ENCODE measurements around the gene WWC1.
A peak's percentile ranks its signal among the peaks of the same experiment; 100 is the strongest.

Gene WWC1

DNA sequence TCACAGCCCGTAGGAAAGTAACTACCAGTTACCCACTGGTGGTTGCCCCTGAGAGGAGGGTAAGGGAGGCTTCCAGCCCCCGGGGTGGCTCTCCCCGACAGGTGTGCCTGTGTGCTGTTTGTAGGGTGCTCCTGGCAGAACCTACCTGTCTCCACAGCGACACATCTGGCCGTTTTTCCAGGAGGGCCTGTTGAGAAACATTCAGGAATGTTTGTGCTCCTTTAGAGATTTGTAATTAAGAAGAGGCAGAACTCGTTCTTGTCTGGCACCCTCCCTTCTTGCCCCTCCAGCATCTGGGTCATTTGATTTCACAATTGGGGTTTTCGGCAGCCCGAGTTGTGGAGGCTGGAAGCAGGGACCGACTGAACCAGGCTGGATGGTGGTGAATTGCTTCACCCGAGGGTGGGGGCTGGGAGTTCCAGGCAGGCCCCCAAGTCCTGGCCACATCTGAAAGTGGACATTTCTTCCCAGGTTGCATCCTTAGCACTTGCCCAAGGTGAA lies 74.2 kb downstream of the WWC1 start:
- DNase-seq: no peak

DNA sequence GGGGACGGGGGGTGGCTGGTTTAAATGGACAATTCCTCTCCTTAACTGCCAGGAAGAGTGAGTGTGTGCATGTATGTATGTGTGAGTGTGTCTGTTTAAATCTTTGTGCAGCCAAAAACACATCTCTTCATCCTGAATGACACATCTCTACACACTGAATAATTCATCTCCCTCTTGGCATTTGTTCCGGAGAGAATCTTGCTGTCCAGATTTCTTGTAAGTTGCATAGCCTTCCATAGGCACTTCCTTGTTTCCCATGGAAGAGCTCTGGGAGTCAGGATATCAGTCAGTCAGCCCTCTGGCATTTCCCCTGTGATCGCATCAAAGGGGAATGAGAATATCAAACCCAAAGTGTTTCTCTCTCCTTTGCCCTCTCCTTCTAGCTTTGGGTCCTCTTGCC lies 74.7 kb downstream of the WWC1 start:
- no peak for DNase-seq

GRCh38 chr5:168368854-168369253 lies 77.4 kb downstream of the WWC1 start:
- no peak for DNase-seq

DNA sequence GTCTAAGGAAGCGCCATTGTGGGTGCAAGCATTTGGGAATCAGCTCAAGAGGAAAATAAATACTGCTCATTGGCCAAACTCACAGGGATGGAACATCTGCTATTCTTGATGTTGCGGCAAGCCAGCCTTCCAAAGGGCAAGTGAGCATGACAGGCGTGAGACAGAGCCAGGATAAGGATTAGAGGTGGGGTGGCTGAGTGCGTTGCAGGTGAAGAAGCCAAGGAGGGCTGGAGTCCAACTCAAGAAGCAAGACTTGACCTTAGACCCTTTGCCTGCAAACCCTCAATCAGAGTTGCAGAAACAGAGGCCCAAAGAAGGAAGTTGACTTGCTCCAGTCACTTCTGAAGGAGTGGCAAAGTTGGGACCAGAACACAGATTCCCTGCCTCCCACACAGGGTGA lies 79.4 kb downstream of the WWC1 start:
- no peak for DNase-seq

DNA sequence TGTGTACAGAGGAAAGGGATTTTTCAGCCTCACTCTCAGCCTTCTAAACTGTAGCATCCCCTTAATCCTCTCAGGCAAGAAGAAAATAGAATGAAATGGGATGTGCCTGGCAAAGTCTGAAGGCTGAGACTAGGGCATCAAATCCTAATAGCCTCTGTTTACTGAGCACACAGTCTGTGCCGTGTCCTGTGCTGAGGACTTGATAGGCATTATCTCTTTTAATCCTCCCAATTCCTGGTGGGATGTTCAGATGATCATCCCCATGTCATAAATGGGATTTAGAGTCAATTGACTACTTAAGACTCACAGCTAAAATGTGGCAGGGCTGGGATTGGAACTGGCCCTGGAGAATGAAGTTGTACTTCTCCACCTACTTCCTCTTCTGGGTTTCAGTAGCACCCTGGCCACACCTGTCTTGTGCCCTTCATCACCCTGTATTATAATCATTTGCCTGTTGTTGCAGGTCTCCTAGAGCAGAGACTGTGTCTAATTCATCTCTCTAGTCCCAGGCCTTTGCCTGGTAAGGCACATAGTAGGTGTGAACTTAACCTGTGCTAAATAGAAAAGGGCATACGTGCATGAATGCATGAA lies 81.0 kb downstream of the WWC1 start:
- DNase-seq: no peak

DNA sequence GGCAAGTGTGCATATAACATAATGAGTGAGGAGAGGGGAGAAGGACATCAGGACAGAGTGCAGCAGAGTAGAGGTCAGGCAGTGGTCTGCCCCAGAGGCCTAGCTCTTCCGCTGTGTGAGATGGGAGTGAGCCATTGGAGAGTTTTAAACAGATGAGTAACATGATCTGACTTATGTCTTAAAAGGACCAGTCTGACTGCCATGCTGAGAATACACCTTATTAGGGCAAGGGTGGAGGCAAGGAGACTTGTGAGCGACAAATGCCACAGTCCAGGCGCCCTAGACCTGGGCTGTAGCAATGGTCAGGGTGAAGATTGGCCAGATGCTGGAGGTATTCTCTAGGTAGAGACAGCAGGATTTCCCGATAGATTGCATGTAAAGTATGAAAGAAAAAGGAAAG lies 83.1 kb downstream of the WWC1 start:
- DNase-seq: no peak

DNA sequence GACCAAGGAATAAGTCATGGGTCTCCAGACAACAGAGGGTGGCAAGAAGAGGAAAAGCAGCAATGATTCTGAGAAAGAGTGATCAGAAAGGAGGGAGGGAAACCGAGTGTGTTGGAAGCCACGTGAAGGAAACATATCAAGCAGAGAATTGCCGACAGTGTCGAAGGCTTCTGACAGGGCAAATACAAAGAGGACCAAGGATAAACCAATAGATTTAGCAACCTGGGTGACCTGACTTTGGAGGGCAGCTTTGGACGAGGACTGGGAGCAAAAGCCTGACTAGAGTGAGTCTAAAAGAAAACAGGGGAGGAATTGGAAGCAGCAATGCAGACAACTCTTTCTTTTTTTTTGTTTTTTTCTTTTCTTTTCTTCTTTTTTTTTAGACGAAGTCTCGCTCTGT lies 83.8 kb downstream of the WWC1 start:
- no peak for DNase-seq

- DNase-seq: no peak
These were observed 86.1 kb downstream of the WWC1 start for GRCh38 chr5:168377525-168377924.

- DNase-seq: no peak
These were observed 87.3 kb downstream of the WWC1 start for GRCh38 chr5:168378741-168379140.

GRCh38 chr5:168382421-168382820 lies 91.0 kb downstream of the WWC1 start:
- no peak for DNase-seq

- DNase-seq: no peak
These were observed 99.0 kb downstream of the WWC1 start for GRCh38 chr5:168390491-168390890.

DNA sequence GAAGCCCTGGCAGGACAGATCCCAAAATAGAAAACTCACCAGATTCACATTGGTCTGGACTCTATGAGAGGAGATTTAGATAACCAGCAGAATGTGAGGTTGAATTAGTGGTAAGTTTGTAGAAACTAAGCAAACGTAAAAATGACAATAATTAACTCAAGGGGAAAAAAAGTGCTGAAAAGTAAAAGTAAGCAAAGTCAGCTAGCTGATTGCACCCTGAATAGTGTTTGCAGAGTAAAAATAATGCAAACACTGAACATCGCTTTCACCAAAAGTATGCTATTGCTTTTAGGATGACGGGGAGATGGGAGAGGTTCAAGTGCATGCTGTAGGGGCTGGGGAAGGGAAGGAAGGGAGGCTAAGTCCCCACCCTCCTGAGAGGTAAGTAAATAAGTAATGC lies 102.3 kb downstream of the WWC1 start:
- DNase-seq: no peak

DNA sequence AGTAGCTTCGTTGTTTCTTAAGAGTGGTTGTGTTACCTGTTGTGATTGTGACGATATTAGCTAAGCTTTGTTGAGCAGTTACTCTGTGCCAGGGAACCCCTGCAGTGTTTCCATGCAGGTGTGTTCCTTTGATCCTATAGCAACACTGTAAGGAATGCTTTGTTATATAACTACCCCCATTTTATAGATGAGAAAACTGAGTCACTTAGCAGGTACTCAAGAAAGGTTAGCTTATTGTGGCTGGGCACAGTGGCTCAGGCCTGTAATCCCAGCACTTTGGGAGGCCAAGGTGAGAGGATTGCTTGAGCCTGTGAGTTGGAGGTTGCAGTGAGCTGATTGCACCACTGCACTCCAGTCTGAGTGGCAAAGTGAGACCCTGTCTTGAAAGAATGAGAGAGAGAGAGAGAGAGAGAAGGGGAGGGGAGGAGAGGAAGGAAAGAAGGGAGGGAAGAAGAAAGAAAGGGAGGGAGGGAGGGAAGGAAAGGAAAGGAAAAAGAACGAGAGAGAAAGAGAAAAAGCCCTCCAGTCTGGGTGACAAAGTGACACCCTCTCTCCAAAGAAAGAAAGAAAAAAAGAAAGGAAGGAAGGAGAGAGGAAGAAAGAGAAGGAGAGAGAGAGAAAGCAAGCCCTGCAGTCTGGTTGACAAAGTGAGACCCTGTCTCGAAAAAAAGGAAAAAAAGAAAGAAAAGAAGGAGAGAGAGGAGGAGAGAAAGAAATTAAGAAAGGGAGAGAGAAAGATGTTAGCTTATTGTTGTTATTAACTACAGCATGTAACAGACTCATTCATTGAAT lies 109.2 kb downstream of the WWC1 start:
- DNase-seq: no peak

GRCh38 chr5:168401226-168401625 lies 109.8 kb downstream of the WWC1 start:
- no peak for DNase-seq

DNA sequence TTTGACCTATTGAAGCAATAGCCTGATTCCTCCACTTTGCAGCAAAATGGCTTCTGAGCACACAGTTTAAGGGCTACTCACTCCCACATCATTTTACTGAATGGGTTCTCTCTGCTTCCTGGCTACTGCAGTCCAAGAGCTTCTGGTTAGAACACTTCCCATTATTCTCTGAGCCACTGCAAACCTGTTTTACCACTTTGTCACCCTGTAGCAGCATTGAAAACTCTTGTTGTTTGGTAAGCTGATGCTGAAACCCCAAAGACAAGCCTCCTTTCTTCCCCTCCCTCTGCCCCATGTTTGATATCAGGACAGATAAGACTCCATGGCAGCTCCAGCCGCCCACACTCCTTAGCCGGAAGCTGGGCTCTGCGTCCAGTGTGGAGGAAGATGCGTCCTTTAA lies 110.4 kb downstream of the WWC1 start:
- DNase-seq: no peak

DNA sequence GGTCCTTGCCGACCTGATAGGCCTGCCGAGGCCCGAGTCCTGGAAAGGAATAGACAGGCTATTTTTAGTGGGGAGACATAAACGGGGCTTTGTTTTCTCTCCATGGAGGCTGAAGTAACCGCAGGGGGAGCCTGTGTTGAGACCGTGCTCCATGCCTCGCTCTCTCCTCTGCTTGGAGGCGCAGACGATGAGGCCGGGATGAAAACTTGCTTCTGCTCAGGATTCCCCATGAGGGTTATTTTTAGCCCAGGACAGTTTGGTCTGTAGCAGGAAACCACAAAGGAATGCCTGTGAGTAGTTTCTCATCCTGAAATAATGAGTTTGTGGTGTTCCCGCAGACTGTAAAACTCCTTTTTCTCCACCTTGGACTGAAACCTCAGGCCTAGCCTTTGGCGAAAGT lies 112.9 kb downstream of the WWC1 start:
- no peak for DNase-seq

GRCh38 chr5:168407211-168407610 lies 115.8 kb downstream of the WWC1 start:
- no peak for DNase-seq

- no peak for DNase-seq
These were observed 117.3 kb downstream of the WWC1 start for GRCh38 chr5:168408561-168409305.

DNA sequence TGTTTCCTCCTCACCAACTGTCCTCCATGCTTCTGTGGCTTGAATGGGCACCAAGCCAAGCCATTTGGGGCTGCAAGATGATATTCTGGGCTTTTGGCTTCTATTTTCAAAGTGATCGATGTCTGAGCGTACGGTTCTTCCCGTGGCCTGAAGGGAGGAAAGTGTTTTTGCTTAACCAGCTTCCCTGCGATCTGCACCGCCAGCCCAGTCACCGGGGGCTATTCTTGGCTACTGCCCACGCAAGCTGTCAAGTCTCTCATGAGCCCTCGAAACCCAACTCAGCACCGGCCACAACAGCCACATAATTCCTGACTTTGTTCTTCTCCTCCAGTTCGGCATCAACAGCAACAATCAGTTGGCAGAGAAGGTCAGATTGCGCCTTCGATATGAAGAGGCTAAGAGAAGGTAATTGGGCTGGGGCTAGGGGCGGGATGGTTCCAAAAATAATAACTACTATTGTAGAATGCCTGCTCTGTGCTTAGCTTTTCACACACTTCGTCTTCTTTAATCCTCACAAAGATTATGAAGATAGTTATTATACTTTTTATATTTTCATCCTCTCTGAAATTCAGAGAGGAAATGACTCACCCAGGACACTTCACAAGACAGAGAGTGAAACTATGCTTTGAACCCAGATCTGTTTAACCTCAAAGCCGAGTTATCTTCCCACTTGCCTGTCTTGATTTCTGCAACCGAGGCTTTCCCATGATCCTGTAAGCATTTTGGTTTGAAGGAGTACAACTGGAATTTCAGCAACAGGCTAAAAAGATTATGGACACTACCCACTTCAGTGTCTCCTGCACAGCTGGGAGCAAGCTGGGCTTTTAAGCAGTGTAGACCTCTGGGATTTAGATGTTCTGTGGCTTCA lies 118.4 kb downstream of the WWC1 start:
- peak; percentile 37 for DNase-seq

DNA sequence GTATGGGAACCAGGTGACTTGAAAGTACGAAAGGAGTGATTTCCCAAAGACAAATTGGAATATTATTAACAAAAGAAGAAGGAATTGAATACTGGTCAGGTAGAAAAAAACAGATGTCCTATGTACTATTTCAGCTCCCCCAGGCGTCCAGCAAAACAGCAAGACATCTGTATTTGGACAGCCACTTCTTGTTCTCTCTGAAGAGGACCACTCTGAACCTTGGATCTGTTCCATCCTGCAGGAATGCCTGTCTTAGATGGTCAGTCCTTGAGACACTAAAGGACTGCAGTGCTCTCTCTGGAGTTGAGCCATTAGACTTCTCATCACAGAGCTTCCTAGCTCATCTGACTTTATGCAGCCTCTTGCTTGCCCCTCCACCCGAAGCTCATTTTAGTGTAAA lies 120.4 kb downstream of the WWC1 start:
- no peak for DNase-seq

DNA sequence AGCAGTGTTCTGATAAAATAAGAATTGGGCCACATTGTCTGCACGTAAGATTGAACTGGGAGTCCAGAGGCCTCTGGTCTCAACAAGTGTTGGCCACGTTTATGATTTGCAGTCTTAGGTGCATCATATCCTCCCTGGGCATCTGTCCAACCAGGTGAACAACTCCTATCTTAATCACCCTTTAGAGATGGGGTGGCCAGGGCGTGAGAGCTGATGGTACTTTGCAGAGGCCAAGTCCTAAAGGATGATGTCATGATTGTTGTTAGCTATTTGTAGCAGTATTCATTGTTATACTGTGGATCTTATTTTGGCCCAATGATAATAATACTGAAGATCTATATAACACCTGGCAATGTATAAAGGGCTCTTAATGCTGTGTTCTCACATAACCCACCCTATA lies 121.6 kb downstream of the WWC1 start:
- DNase-seq: no peak

GRCh38 chr5:168413596-168413995 lies 122.2 kb downstream of the WWC1 start:
- DNase-seq: no peak

GRCh38 chr5:168415401-168415800 lies 124.0 kb downstream of the WWC1 start:
- no peak for DNase-seq

All from activated naive CD4-positive, alpha-beta T cell treated with Interleukin-2 at 50 U/mL for 16 hours (primary cell).